Neural crest cell (in vitro differentiated cells): ENCODE results near the gene DTNBP1. TPM values are rescaled to one million over a fixed set of nuclear protein-coding genes. Genes with fewer than 3 reads are reported as not detected.

Experiments used
- DNase-seq: peaks from one replicate; pipeline ENCODE4 v3.0.0; 2021; ENCODE audit warnings: low read depth, mixed read lengths, low spot score
- H3K27ac Mint-ChIP-seq: one replicate; pipeline ENCODE4 v1.8.0; 2021; ENCODE audit warnings: mild to moderate bottlenecking, mixed read lengths; ENCODE audit not compliant: unreplicated experiment
- H3K27me3 Mint-ChIP-seq: 2 replicates; pipeline ENCODE4 v1.8.0; 2021; ENCODE audit warnings: low read depth, mild to moderate bottlenecking, mixed read lengths
- H3K36me3 Mint-ChIP-seq: 2 replicates; pipeline ENCODE4 v1.8.0; 2021; ENCODE audit warnings: low read depth, mild to moderate bottlenecking, mixed read lengths
- H3K4me1 Mint-ChIP-seq: 2 replicates; pipeline ENCODE4 v1.8.0; 2021; ENCODE audit warnings: mixed read lengths
- H3K4me3 Mint-ChIP-seq: one replicate; pipeline ENCODE4 v1.8.0; 2021; ENCODE audit warnings: mild to moderate bottlenecking, mixed read lengths
- H3K9me3 Mint-ChIP-seq: 2 replicates; pipeline ENCODE4 v1.8.0; 2021; ENCODE audit warnings: mixed read lengths
- total RNA-seq: library from RNA; stranded (reverse); gene quantifications from 2 replicates; pipeline ENCODE4 v1.2.1, GENCODE V29; 2021
- TF ChIP-seq, protein P1 (sequence below): fragments of 200-600 bp; sonication (generic); conservative IDR thresholded peaks from 2 replicates; pipeline ENCODE4 v1.5.0; 2021; ENCODE audit warnings: antibody characterized with exemption, mild to moderate bottlenecking

DTNBP1 gene
- total RNA-seq, 1 donor from 2014 or later: 13.5 TPM

DNA sequence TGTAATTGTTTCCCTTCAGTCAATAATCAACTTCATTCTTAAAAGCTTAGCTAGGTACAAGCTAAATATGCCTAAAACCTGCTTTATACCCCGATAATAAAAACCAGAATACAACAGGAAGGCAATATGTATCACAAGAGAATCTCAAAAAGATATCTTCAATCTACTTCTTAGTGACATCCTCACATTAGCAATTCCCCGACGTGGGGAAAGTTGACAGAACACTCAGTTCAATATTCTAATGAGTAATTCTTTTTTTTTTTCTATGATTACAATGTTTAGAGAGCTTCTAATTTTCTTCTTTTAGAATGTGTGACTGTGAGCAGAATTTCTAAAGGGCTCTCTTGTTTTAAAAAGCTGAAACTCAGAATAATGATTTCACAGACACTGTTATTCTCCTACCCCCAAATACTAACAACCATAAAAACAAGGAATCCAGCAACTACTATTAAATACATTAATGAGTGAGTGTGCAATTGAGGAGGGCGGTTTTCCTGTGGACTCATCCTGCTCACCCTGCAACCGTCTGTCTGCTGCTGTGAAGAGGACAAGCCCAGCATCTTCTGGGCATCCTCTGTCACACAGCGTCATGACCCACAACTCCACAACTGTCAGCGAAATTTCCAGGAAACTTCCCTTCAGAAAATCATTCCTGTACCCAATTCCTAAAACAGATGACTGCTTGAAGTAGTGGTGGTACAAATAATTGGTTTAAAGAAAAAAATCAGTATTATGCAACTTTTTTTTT lies 68.1 kb downstream of the DTNBP1 start:
- Mint-ChIP-seq H3K27ac (no peak overlapping the region), H3K27me3 (no peaks in the 10 kb centered on the region), H3K4me3 (no peak overlapping the region), H3K9me3 (no peaks in the 10 kb centered on the region), H3K36me3 (no peaks in the 10 kb centered on the region), H3K4me1 (peaks cover 12% of the 10 kb centered on the region)
- no peak for DNase-seq
- TF ChIP-seq, protein P1, sequence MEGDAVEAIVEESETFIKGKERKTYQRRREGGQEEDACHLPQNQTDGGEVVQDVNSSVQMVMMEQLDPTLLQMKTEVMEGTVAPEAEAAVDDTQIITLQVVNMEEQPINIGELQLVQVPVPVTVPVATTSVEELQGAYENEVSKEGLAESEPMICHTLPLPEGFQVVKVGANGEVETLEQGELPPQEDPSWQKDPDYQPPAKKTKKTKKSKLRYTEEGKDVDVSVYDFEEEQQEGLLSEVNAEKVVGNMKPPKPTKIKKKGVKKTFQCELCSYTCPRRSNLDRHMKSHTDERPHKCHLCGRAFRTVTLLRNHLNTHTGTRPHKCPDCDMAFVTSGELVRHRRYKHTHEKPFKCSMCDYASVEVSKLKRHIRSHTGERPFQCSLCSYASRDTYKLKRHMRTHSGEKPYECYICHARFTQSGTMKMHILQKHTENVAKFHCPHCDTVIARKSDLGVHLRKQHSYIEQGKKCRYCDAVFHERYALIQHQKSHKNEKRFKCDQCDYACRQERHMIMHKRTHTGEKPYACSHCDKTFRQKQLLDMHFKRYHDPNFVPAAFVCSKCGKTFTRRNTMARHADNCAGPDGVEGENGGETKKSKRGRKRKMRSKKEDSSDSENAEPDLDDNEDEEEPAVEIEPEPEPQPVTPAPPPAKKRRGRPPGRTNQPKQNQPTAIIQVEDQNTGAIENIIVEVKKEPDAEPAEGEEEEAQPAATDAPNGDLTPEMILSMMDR: no peak

DNA sequence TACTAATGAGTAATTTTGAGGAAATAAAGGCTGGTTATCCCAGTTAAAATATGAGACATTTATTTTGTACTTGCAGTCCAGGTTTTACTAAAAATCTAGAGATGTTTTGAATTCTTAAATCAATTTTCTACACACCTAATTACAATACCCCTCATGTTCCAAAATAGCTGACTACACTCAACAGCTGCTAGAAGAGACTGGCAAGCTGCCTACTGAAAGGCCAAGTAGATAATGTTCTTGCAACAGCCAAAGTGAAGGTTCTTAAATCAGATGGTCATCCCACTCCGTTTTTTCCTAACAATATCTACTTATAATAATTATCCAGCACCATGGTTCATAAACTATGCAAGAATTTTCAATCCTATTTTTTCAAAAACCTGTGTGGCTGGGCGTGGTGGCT lies 69.0 kb downstream of the DTNBP1 start:
- no peaks in the 10 kb centered on the region for H3K9me3 Mint-ChIP-seq
- TF ChIP-seq, protein P1: no peak
- peaks cover 12% of the 10 kb centered on the region for H3K4me1 Mint-ChIP-seq

DNA sequence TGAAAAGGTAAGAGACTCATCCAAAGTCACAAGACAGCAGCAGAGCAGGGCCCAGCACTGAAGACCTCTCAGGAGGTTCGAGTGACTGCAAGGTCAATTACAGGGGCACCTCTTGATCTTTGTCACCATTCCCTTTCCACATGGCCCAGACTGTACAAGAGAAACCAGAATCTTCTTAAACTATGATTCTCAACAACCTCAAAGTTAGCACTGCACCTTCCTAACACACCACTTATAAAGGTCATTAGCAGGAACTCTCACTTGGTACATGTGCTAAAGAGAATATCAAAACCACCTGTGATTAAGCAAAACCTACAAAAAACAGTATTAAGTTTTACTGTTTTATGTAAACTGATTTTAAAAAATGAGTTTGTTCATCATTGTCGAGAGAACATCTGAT lies 70.2 kb downstream of the DTNBP1 start:
- Mint-ChIP-seq H3K36me3 (no peaks in the 10 kb centered on the region), H3K9me3 (no peaks in the 10 kb centered on the region), H3K27ac (no peak overlapping the region), H3K4me3 (no peak overlapping the region), H3K4me1 (peaks cover 5% of the 10 kb centered on the region), H3K27me3 (no peaks in the 10 kb centered on the region)
- no peak for DNase-seq
- TF ChIP-seq, protein P1: no peak

More for the DNA sequence above, 69.0 kb downstream of the DTNBP1 start:
- Mint-ChIP-seq H3K36me3 (no peaks in the 10 kb centered on the region), H3K27me3 (no peaks in the 10 kb centered on the region), H3K4me3 (no peak overlapping the region), H3K27ac (no peak overlapping the region)
- DNase-seq: no peak

DNA sequence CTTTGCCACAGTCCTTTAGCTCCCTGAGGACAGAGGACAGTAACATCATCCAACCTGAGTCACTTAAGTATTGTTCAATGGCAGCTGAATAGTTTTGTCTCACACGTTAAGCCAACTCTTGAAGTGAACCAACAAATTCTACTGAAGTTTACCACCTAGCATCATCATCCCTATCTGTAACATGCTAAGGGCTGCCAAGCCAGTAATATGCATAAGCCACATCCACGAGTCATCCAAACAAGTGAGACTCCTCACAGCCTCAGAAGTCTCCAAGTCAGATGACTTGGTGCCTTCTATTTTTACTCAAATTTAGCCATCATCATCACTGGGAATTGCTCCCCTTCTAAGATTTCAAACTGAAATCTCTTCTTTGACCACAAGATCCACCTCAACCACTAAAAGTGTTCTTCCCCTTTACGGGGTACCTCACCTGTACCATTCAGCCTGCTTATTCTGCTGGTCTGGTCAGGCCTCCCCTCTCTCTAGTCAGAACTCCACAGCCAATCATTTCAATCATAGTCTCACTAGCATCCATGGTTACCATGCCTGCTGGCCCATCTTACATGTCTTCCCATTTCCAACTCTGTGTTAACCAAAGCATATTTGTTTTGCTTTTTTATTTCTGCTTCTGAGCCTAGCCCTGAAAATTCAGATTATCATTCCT lies 73.7 kb downstream of the DTNBP1 start:
- Mint-ChIP-seq H3K27ac (no peak overlapping the region), H3K4me1 (no peaks in the 10 kb centered on the region), H3K4me3 (no peak overlapping the region), H3K36me3 (no peaks in the 10 kb centered on the region), H3K27me3 (no peaks in the 10 kb centered on the region), H3K9me3 (no peaks in the 10 kb centered on the region)
- TF ChIP-seq, protein P1: no peak
- DNase-seq: no peak

DNA sequence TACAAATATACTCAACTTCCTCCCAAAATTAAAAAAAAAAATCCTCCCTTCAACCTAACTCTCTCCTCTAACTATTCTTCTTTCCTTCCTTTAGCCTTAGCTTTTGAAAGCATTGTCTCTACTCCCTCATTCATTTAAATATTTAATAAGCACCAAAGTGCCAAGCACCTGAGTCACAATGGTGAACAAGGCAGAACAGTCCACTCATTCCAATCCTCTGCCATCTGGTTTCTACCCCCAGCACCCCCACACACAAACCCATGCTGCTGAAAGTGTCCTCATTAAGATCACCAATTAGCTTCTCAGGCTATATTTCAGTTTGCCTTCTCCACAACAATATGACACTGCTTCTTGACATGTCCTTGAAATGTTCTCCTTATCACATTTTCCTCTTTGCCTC lies 76.3 kb downstream of the DTNBP1 start:
- no peaks in the 10 kb centered on the region for H3K36me3 Mint-ChIP-seq
- TF ChIP-seq, protein P1: no peak
- no peak for DNase-seq
- H3K27me3 Mint-ChIP-seq: no peaks in the 10 kb centered on the region
- peak overlapping the region; percentile 66 for H3K27ac Mint-ChIP-seq
- H3K4me1 Mint-ChIP-seq: no peaks in the 10 kb centered on the region
- H3K4me3 Mint-ChIP-seq: no peak overlapping the region
- H3K9me3 Mint-ChIP-seq: no peaks in the 10 kb centered on the region
